ENCODE data around the gene PRXL2A.
"Not testable (repeated sequence)": the region's sequence is repeated elsewhere in the genome, so short reads cannot be mapped to it uniquely, and the experiment has no call there.

The PRXL2A gene, protein sequence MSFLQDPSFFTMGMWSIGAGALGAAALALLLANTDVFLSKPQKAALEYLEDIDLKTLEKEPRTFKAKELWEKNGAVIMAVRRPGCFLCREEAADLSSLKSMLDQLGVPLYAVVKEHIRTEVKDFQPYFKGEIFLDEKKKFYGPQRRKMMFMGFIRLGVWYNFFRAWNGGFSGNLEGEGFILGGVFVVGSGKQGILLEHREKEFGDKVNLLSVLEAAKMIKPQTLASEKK

DNA sequence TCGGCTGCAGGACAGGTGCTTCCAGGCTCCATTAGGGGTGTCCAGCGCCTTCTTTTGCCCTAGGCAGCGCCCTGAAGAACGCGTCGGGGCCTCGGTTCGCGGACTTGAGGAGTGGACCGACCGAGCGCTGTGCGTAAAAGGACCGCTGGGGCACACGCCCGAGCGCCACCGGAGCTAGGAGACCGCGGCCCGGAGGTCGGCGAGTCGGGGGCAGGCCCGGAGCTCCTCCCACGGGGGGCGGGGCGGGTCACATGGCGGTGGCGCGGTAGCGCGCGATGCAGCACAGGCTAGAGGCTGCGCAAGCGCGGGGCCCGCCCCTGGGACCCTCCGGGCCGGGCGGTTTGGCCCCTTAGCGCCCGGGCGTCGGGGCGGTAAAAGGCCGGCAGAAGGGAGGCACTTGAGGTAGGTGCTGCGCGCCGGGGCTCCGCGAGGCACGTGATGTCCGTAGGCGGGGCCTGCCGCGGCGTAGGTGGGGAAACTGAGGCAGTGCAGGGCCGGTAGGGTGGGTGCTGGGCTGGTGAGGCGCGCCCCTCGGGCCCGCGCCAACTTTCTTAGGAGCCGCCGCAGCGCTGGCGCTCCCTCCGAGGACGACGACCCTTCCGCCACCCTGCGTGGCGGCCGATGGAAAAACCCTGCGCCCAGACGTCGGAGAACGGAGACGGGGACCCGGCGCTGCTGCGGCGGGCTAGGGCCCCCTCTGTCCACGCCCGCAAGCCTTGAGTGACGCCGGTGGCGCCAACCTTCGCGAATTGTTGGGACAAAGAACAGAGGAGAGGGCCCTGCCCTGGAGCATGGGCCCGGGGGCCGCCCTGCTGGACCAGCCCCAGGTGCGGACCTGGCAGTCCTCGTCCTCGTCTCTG, at the start of gene PRXL2A:
PRXL2A (plus strand) TSS at position 310 of the 860 bp plus-strand sequence. CDS start 11,917 bp downstream, outside the sequence.
- FAIRE-seq: no peak

DNA sequence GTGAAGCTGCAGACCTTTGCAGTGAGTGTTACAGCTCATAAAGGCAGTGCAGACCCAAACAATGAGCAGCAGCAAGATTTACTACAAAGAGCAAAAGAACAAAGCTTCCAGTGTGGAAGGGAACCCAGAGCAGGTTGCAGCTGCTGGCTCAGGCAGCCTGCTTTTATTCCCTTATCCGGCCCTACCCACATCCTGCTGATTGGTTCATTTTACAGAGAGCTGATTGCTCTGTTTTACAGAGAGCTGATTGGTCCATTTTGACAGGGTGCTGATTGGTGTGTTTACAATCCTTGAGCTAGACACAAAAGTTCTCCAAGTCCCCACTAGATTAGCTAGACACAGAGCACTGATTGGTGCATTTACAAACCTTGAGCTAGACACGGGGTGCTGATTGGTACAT, 49.4 kb upstream of the PRXL2A start:
- not testable (repeated sequence) for FAIRE-seq

DNA sequence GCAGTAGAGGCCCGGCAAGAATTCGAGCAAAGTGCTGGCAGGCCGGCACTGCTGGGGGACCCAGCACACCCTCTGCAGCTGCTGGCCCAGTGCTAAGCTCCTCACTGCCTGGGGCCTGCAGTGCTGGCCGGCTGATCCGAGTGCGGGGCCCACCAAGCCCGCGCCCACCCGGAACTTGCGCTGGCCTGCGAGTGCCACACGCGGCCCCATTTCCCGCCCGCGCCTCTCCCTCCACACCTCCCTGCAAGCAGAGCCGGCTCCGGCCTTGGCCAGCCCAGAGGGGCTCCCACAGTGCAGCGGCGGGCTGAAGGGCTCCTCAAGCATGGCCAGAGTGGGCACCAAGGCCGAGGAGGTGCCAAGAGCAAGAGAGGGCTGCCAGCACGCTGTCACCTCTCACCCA, 48.7 kb upstream of the PRXL2A start:
- no peak for FAIRE-seq

DNA sequence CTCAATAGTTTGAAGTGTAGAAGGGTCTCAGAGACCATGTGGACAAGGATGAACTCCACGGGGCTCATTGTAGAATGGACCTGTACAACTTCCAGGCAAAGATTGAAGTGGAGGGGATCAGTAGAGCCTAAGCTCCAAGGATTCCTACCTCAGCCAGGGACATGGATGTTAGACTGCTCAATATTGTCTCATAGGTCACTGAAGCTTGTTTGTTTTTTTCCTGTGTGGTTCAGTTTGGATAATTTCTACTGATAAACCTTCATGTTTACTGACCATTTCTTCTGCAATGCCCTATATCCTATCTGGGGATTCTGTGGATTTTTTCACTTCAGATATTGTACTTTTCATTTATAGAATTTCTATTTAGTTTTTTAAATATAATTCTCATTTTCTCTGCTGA, 42.8 kb upstream of the PRXL2A start:
- no peak for FAIRE-seq

DNA sequence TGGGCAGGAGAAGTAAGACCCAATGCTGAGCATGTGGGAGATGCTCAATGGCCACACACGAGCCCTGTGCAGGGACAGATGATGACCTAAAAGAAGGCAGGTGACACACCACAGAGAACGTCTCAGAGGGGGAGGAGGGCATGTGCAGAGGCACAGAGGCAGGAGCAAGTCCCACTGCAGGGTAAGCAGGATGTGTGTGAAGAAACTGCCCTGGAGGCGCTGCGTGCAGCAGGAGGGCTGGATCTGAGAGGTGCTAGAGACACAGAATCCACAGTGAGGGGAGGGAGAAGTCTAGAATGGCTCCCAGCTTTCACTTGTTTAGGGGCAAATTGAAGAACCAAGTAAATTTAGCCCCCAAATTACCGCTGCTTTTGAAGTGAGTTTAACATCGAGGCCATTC, 36.9 kb upstream of the PRXL2A start:
- FAIRE-seq: no peak

DNA sequence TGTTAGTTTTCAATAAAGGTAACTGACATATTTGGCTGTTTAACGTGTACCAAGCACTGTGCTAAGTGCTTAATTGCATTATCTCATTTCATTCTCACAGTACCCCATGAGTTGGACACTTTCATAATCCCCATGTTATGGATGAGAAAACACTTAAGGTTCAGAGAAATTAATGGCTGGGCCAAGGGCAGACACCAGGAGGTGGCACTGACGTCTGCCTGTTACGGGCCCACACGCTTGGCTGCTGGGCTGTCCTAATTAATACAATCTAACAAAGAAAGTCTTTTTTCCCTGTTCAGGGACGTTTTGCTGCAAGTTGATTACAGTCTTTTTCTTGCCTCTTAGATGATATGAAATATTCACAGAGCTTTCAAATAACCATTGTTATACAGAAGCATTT, 35.7 kb upstream of the PRXL2A start:
- no peak for FAIRE-seq

DNA sequence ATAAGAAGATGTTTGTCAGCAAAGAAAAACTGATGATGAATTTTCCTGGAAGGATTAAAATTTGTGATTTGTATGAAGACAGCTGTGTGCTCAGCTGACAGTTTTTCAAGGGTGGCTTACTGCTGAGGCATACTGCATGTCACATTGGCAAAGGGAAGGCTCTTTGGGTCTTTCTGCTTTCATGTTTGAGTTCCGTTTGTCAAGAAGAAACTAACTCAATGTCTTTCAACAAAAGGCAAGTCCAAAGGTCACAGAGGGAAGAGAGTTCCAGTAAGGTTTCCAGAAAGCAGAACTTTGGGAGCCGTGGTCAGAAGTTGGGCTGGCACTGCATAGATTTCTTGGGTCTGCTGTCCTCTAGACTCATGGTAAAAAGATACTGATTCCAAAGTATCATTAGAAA, 34.8 kb upstream of the PRXL2A start:
- no peak for FAIRE-seq

DNA sequence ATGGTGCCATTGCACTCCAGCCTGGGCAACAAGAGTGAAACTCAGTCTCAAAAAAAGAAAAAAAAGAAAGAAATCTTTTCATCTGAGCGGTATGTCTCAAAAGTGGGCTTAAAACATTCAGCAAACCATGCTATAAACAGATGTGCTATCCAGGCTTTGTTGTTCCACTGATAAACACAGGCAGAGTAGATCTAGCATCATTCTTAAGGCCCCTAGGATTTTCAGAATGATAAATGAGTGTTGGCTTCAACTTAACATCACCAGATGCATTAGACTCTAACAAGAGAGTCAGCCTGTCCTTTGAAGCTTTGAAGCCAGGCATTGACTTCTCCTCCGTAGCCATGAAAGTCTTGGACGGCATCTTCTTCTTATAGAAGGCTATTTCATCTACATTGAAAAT, 28.6 kb upstream of the PRXL2A start:
- no peak for FAIRE-seq

DNA sequence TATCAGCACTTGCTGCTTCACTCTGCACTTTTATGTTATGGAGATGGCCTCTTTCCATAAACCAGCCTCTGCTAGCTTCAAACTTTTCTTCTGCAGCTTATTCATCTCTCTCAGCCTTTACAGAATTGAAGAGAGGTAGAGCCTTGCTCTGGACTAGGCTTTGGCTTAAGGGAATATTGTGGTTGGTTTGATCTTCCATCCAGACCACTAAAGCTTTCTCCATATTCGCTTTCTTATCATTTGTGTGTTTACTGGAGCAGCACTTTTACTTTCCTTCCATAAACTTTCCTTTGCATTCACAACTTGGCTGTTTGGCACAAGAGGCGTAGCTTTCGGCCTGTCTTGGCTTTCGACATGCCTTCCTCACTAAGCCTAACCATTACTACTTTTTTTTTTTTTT, 28.2 kb upstream of the PRXL2A start:
- FAIRE-seq: no peak

DNA sequence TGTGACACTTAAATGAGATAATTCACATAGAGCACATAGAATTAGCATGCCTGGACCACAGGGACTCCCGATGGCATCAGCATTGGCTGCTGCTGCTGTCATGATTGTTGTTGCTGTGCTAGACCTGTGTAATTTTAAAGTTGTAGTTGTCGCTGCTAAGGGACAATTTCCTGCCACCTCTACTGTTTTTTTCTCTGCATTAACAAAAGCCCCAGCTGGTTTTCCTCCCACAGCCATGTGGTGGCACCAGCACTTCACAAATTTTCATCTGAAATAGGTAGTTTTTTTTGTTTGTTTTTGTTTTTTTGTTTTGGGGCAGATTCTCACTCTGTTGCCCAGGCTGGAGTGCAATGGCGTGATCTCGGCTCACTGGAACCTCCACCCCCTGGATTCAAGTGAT, 25.4 kb upstream of the PRXL2A start:
- no peak for FAIRE-seq

DNA sequence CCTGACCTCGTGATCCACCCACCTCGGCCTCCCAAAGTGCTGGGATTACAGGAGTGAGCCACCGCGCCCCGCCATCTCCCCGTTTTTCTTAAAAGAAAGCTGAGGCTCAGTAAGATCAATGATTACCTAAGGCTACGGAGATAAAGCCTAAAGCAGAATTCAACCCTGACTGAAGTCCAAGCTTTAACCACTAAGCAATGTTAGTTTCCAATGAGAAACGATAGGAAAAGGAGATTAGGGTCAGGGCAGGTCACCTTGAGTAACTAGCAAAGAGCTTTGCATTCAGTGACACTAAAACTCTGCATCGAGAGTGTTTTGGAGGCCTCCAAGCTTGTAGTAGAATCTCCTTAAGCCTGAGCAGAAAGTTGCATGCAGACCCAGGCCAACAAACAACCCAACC, 17.6 kb upstream of the PRXL2A start:
- no peak for FAIRE-seq

DNA sequence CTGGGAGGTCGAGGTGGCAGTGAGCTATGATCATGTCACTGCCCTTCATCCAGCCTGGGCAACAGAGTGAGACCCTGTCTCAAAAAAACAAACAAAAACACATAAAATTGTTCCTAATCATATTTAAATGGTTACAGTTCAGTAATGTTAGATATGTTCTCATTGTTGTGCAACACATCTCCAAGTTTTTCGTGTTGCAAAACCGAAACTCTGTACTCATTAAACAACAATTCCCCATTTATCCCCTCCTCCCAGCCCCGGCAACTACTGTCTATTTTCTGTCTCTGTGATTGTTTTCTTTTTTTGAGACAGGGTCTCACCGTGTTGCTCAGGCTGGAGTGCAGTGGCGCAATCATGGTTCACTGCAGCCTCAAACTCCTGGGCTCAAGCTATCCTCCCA, 16.1 kb upstream of the PRXL2A start:
- FAIRE-seq: no peak

DNA sequence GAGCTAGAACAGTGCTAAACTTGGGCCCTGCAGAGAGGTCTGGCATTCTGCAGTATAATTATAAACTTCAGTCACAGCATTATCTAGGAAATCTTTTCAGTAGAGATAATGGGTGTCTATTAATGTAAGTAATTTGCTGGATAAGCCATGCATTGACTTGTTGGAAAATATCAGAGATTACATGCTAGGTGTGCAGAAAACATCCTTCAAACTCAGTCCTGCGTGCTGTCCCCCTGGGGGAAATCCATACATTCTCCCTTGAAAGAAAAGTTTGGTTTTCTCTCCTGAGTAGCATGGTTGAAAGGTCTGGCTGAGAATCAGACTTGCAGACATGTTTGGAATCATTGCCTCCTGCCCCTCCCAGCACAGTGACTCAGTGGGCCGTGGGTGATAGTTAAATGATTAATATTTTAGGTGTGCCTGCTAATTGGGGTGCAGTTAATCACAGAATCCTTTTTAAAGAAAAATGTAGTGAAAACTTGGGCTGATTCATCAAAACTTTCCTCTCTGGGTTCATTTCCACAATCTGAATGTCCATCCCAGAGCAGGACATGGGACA, 13.9 kb upstream of the PRXL2A start:
- no peak for FAIRE-seq

DNA sequence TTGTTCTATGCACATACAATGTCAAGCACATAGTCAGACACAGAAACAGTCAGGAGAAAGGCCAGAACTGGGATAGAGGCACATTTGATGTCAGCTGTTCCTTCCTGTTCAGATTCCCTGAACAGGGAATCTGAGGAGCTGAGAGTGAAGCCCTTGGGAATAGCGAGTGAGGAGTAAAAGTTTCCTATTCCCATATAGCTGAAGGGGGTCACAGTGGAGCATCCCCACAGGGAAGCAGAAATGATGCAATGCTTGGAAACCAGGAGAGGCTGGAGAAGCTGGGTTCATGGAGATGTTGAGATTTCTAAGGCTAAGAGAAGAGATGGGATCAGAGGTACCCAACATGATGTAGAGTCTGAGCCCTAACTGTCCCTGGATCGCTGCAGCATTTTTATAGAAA, 11.3 kb upstream of the PRXL2A start:
- FAIRE-seq: no peak

DNA sequence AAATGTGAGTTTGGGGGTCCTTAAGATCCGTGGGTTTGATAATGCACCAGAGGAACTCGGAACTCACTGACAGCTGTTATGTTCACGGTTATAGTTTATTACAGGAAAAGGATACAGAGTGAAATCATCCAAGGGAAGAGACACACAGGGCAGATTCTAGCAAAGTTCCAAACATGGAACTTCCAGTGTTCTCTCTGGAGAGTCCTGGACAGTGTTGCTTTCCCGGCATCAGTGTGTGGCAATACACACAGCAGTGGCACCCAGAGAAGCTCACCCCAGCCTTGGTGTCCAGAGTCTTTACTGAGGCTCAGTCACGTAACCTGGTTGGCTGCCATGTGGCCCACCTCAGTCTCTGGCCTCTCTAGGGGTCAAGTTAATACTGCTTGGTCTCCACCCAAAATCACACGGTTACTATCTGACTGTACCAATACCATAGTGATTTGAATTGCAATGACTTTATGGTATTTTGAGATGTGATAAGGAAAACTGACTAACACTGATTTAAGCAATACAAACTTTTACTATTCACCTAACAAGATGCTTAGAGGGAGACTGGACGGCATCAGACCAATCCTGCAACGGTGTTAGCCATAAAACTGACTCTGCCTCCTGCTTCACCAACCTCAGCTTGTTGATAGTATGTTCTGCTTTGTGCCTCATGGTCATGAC, 8.1 kb upstream of the PRXL2A start:
- FAIRE-seq: no peak

DNA sequence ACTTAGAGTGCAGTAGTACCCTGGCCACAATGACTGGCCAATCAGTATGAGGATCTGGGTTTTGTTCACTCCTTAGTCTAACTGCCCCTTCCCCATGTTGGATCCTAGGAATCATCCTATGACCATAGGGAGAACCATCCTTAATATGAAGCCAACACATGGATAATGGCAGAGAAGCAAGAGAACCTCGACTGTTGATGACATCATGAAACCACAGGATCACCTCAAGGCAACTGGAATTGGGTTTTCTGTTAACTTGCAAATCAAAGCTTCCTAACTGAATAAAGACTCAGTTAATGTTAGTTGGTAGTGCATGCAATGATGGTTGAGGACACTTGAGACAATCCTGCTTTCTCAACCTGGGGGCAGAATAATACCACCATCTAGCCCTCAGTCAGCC, 3.3 kb upstream of the PRXL2A start:
- FAIRE-seq: no peak

DNA sequence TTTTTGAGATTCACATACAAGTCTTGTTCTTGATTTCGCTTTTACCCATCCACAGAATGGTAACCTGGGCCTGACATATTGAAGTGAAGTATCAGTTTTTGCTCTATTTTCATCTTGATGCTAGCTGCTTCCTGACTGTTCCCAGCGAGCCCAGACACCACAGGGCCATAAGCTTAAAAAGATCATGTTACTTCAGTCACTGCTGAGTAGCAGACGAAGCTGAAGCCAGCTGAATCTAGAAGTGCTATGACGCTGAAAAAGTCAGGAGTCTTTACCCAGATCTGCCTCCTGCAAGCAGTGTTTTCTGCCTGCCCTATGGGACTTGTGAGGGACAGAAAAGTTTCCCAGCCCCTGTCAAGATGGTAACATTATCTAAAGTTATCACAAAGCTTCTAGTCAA, 2.7 kb upstream of the PRXL2A start:
- FAIRE-seq: no peak

DNA sequence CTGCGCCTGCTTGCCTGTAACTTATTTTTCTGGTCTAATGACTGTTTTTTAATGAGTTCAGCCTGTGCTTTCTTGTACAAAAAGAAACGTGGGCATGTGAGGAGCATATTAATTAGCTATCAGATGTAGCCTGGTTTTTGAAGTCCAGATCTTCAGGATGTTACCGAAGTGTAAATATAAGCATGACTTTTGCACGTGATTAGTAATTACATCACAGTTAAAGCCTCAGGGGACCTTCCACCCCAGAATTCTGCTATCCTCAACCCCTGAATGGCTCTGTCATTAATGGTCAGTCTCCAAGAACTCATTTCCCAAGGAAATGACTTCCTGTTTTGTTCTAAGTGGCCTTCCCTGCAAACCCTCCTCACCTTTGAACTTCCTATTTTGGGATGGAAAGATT, 2.1 kb upstream of the PRXL2A start:
- FAIRE-seq: no peak

DNA sequence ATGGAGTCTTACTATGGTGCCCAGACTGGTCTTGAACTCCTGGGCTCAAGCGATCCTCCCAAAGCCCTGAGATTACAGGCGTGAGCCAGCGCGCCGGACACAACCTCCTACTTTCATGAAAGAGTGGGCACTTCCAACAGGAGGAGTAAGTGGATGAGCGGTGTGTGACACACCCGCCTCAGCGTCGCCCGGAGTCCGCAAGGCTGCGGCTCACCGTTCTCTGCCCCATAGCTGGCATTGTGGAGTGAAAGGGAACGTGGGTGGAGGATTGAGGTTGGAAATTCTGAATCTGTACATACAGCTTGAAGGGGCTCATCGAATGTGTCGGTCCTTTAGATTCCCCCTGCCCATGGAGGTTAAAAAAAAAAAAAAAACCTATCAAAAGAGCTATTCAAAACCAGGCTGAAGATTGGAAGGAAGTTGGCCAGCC, 524 bp upstream of the PRXL2A start:
- FAIRE-seq: no peak

DNA sequence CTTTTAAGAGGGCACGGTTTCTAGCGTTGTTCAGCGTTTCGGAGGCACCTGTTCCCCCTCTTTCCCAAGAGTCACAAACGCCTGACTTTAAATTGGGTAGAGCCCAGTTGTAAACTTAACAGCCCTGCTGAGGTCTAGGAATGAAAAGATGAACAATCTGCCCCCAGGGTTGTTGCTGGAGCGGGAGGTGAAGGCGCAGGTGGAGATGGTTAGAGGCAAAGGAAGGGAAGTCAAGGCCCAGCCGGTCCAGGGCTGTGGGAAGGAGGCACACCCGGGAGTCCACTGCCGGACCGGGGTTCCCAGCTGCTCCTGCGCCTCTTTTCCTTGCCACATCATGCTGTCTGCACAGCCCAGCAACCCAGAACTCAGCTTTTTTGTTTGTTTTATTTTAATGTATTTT, 770 bp downstream of the PRXL2A start:
- FAIRE-seq: no peak

DNA sequence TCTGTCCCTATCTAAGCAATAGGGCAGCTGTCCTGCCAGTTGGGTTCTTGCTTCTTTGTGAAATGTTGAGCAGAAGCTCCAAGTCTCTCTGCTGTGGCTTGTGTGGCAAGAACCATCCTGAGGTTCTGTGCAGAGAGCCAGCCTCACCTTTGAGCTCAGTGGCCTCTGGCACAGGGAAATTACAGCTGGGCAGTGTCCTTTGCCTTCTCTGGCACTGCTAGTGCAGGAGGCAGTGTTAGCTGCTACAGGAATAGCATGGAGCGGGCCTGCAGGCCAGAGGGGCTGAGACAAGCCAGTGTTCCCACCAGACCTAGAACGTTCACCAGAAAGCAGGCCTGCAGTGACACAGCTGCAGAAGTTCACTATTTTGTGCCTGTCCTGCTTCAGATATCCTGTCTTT, 1.8 kb downstream of the PRXL2A start:
- FAIRE-seq: no peak

DNA sequence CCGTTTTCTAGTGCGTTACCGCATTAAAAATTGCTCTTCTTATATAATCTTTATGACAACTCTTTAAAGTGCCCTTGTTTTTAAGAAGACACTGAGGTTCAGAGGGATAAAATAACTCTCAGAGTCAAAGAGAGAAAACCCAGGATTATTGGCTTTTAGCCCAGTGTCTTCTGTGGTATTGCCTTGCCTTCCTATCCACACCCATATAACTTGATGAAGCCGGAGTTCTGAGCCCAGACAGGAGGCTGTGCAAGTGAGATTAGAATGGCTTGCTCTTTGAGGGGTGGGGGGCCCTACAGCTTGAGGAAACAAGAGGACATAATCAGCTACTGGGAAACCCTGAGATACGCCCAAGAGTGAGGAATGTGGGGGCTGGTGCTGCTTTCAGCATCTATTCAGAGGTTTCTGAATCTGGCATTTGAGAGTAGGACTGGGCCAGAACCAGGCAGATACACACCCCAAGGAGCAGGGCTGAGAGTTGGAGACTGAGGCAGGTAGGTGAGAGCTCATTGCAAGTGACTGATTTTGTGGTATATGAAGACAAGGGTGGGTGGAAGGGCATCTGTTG, 2.3 kb downstream of the PRXL2A start:
- no peak for FAIRE-seq

DNA sequence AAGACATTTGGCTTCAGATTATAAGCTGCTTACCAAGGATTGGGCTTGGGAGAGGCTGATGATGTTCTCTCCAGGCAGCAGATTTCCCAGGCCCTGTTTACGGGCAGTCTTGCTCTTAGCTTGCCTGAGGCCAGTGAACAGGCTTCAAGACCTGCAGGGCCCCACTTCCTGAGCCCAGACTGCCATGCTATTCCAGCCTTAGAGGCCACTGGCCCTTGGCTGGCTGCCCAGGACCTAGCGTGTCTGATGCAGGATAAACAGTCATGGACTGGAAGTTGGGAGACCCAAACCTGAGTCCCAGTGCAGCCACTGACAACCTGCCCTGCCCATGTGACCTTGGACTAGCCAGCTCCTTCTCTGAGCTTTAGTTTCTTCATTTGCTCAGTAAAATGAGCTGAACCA, 2.9 kb downstream of the PRXL2A start:
- FAIRE-seq: no peak
